Progenitor cell of endocrine pancreas (in vitro differentiated cells): Measurements from ENCODE around the gene SOX30. TPM values are rescaled to one million over a fixed set of nuclear protein-coding genes. Genes with fewer than 3 reads are reported as not detected.

Experiments
- DNase-seq: peaks from one replicate; pipeline ENCODE4 v3.0.0; 2021; ENCODE audit warnings: low spot score; ENCODE audit not compliant: unreplicated experiment
- H3K27ac Mint-ChIP-seq: 2 replicates; pipeline ENCODE4 v1.8.0; 2021; ENCODE audit warnings: mild to moderate bottlenecking, moderate library complexity, mixed read lengths
- H3K27me3 Mint-ChIP-seq: 2 replicates; pipeline ENCODE4 v1.8.0; 2021; ENCODE audit warnings: mixed read lengths
- H3K36me3 Mint-ChIP-seq: 2 replicates; pipeline ENCODE4 v1.8.0; 2022; ENCODE audit warnings: mixed read lengths; ENCODE audit not compliant: insufficient read depth
- H3K4me1 Mint-ChIP-seq: 2 replicates; pipeline ENCODE4 v1.8.0; 2021; ENCODE audit warnings: low read depth, mixed read lengths
- H3K4me3 Mint-ChIP-seq: 2 replicates; pipeline ENCODE4 v1.8.0; 2021; ENCODE audit warnings: low read depth, mild to moderate bottlenecking, moderate library complexity, mixed read lengths
- H3K9me3 Mint-ChIP-seq: 2 replicates; pipeline ENCODE4 v1.8.0; 2021; ENCODE audit warnings: low read depth, mixed read lengths
- total RNA-seq: library from RNA; stranded (reverse); gene quantifications from 2 replicates; pipeline ENCODE4 v1.2.1, GENCODE V29; 2021
- TF ChIP-seq, protein P1 (sequence below): fragments of 200-600 bp; sonication (generic); IDR thresholded peaks from one replicate; pipeline ENCODE4 v1.5.0; 2021; ENCODE audit warnings: antibody characterized with exemption, mild to moderate bottlenecking; ENCODE audit not compliant: unreplicated experiment

Gene SOX30
- total RNA-seq, 1 donor from 2014 or later, result not detected

DNA sequence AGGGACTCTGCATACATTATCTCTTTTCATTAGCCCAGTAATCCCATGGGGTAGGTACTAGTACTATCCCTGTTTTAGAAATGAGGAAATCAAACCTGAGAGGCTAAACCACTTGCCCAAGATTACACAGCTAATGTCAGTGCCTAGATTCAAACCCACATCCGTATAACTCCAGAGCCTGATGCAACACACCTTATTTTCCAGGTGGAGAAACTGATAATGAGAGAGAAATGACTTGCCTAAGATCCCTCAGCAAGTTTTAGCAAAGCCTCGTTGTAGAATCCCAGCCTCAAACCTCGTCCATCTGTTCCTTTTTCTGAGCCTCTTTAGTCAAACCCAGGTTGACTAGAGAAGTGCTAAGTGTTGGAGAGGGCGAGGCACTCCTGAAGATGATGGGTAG, 75.6 kb downstream of the SOX30 start:
- peak overlapping the region; percentile 80 for H3K4me3 Mint-ChIP-seq

More for the DNA sequence above, 75.6 kb downstream of the SOX30 start:
- Mint-ChIP-seq H3K9me3 (no peaks in the 10 kb centered on the region), H3K36me3 (no peaks in the 10 kb centered on the region), H3K4me1 (peaks cover 5% of the 10 kb centered on the region), H3K27ac (no peak overlapping the region), H3K27me3 (peaks cover 49% of the 10 kb centered on the region)
- no peak for DNase-seq
- TF ChIP-seq, protein P1, sequence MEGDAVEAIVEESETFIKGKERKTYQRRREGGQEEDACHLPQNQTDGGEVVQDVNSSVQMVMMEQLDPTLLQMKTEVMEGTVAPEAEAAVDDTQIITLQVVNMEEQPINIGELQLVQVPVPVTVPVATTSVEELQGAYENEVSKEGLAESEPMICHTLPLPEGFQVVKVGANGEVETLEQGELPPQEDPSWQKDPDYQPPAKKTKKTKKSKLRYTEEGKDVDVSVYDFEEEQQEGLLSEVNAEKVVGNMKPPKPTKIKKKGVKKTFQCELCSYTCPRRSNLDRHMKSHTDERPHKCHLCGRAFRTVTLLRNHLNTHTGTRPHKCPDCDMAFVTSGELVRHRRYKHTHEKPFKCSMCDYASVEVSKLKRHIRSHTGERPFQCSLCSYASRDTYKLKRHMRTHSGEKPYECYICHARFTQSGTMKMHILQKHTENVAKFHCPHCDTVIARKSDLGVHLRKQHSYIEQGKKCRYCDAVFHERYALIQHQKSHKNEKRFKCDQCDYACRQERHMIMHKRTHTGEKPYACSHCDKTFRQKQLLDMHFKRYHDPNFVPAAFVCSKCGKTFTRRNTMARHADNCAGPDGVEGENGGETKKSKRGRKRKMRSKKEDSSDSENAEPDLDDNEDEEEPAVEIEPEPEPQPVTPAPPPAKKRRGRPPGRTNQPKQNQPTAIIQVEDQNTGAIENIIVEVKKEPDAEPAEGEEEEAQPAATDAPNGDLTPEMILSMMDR, result no peak

Other genes starting within 250 kb of the SOX30 start
- gene NIPAL4, start 192.2 kb downstream of the SOX30 start, total RNA-seq, result not detected in 2 replicates
- 13.4 and 15.9 TPM in 2 replicates for gene ADAM19, start 76.7 kb downstream of the SOX30 start, total RNA-seq
- not detected in 2 replicates for gene C5orf52, start 19.1 kb upstream of the SOX30 start, total RNA-seq
- gene THG1L, start 79.0 kb upstream of the SOX30 start, total RNA-seq, result 12.4 and 13.2 TPM in 2 replicates
- gene LSM11, start 91.3 kb upstream of the SOX30 start, total RNA-seq, result 5.5 and 6.3 TPM in 2 replicates
- gene CLINT1, start 206.7 kb upstream of the SOX30 start, total RNA-seq, result 78.7 and 82.3 TPM in 2 replicates